Ishikawa (cell line): ENCODE data around the gene AKT1.

Experiments used
- CEBPB ChIP-seq: IDR thresholded peaks from 2 replicates; pipeline ENCODE4 v1.6.1; 2012
- CREB1 ChIP-seq: IDR thresholded peaks from 2 replicates; pipeline ENCODE4 v1.6.1; 2012; ENCODE audit warnings: low read depth
- EGR1 ChIP-seq: IDR thresholded peaks from 2 replicates; pipeline ENCODE4 v1.6.1; 2012
- EP300 ChIP-seq: IDR thresholded peaks from 2 replicates; pipeline ENCODE4 v1.6.1; 2012; ENCODE audit warnings: borderline replicate concordance
- FOXM1 ChIP-seq: IDR thresholded peaks from 2 replicates; pipeline ENCODE4 v1.6.1; 2012; ENCODE audit warnings: low read depth, borderline replicate concordance
- NFIC ChIP-seq: IDR thresholded peaks from 2 replicates; pipeline ENCODE4 v1.6.1; 2012
- RAD21 ChIP-seq: IDR thresholded peaks from 2 replicates; pipeline ENCODE4 v1.6.1; 2012; ENCODE audit warnings: low read depth
- TAF1 ChIP-seq: IDR thresholded peaks from 2 replicates; pipeline ENCODE4 v1.6.1; 2012; ENCODE audit warnings: low read depth, mild to moderate bottlenecking
- TCF12 ChIP-seq: IDR thresholded peaks from 2 replicates; pipeline ENCODE4 v1.6.1; 2012; ENCODE audit warnings: low read depth
- TEAD4 ChIP-seq: IDR thresholded peaks from 2 replicates; pipeline ENCODE4 v1.6.1; 2012
- YY1 ChIP-seq: IDR thresholded peaks from 2 replicates; pipeline ENCODE4 v1.6.1; 2012; ENCODE audit warnings: low read depth
- ZBTB7A ChIP-seq: IDR thresholded peaks from 2 replicates; pipeline ENCODE4 v1.6.1; 2012; ENCODE audit warnings: low read depth
- TF ChIP-seq, protein P1 (sequence below): IDR thresholded peaks from 2 replicates; pipeline ENCODE4 v1.6.1; 2012
- TF ChIP-seq, protein P2 (sequence below): IDR thresholded peaks from 2 replicates; pipeline ENCODE4 v1.6.1; 2012
- TF ChIP-seq, protein P3 (sequence below): IDR thresholded peaks from 2 replicates; pipeline ENCODE4 v1.6.1; 2012; ENCODE audit warnings: low read depth, mild to moderate bottlenecking

The AKT1 gene

DNA sequence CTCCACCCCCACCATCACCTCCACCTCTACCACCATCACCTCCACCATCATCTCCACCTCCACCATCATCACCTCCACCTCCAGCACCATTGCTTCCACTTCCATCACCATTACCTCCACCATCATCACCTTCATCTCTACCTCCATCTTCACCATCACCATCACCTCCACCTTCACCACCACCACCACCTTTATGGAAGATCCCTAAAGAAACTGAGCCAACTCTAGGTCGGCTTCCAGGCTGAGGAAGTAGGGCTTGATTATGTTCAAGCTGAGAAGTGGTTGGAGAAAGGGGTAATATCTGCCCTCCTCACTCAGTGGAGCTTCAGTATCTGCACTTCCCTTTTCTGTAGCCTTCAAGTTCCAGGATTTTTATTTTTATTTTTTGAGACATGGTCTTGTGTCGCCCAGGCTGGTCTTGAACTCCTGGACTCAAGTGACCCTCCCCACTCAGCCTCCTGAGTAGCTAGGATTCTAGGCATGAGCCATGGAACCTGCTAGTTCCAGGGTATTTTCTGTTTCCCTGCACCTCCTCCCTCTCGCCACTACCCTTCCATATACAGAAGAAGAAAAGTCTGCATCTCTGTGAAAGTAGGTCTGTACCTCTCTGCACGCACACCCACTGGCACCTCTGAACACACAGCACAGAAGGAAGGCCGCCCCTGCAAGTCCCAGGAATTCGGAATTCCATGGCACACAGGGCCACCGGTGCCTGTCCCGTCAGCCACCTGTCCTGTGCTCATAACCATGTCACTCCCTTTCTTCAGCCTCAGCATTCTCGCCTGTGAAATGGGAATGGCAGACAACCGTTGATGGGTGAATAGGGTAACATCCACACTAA lies 11.3 kb upstream of the AKT1 start:
- TF ChIP-seq EGR1: no peak

DNA sequence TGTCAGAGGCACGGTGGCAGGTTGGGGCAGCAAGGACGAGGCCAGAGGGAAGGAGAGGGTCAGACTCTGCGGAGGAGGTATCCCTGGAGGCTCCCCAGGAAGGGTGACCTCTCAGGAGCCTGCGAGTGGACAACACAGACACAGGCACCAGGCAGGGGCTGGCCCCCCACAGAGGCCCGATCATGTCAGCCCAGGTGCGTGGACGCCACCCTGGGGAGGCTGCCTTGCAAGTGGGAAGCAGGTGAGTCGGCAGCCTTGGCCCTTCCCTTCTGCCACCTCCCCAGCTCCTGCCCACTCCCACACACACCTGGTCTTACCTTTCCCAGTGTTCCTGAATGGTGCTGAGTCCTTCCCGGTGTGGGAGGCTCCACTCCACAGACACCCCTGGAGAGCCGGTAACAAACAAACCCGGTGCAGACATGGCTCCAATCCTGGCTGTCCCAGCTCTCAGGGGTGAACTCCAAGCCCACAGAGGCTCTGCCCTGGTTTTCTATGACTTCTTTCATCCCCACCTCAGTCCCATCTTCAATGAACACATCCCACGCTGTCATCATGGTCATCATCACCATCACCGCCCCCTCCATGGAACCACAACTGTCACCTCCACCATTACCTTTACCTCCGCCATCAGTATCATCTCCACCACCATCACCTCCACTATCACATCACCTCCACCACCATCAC lies 10.5 kb upstream of the AKT1 start:
- TF ChIP-seq, protein P1, sequence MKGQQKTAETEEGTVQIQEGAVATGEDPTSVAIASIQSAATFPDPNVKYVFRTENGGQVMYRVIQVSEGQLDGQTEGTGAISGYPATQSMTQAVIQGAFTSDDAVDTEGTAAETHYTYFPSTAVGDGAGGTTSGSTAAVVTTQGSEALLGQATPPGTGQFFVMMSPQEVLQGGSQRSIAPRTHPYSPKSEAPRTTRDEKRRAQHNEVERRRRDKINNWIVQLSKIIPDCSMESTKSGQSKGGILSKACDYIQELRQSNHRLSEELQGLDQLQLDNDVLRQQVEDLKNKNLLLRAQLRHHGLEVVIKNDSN: no peak
- TF ChIP-seq ZBTB7A: no peak
- TF ChIP-seq CREB1: no peak
- no peak for TF ChIP-seq EP300
- no peak for TF ChIP-seq TAF1
- TF ChIP-seq, protein P2, sequence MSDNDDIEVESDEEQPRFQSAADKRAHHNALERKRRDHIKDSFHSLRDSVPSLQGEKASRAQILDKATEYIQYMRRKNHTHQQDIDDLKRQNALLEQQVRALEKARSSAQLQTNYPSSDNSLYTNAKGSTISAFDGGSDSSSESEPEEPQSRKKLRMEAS: no peak
- no peak for TF ChIP-seq TCF12
- no peak for TF ChIP-seq RAD21
- no peak for TF ChIP-seq NFIC
- no peak for TF ChIP-seq TEAD4
- no peak for TF ChIP-seq CEBPB

DNA sequence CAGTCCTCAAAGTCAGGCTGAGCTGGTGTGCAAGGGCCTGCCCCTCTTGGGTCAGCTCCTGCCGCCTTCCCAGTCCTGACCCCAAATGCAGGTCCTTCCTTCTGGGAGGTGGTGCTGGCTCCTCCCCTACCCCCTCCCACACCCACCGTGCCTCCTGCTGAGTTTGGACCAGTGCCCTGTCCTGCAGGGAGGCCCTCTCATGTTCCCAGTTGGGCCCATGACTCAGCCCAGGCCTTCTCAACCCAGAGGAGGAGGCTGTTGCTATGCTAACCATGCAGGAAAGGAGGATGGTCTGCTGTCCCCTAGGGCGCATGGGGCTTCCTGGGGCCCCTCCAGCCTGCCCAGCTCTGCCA lies 9.8 kb upstream of the AKT1 start:
- TF ChIP-seq CEBPB: no peak
- TF ChIP-seq RAD21: no peak
- TF ChIP-seq, protein P1: peak; percentile 30; the same call in 1 of the 2 replicates
- peak; percentile 97 for TF ChIP-seq NFIC
- TF ChIP-seq EGR1: peak; percentile 62
- no peak for TF ChIP-seq TAF1
- peak; percentile 86 for TF ChIP-seq TCF12
- no peak for TF ChIP-seq FOXM1
- peak; percentile 76; the same call in 1 of the 2 replicates for TF ChIP-seq EP300
- TF ChIP-seq YY1: no peak
- TF ChIP-seq, protein P2: no peak
- TF ChIP-seq, protein P3, sequence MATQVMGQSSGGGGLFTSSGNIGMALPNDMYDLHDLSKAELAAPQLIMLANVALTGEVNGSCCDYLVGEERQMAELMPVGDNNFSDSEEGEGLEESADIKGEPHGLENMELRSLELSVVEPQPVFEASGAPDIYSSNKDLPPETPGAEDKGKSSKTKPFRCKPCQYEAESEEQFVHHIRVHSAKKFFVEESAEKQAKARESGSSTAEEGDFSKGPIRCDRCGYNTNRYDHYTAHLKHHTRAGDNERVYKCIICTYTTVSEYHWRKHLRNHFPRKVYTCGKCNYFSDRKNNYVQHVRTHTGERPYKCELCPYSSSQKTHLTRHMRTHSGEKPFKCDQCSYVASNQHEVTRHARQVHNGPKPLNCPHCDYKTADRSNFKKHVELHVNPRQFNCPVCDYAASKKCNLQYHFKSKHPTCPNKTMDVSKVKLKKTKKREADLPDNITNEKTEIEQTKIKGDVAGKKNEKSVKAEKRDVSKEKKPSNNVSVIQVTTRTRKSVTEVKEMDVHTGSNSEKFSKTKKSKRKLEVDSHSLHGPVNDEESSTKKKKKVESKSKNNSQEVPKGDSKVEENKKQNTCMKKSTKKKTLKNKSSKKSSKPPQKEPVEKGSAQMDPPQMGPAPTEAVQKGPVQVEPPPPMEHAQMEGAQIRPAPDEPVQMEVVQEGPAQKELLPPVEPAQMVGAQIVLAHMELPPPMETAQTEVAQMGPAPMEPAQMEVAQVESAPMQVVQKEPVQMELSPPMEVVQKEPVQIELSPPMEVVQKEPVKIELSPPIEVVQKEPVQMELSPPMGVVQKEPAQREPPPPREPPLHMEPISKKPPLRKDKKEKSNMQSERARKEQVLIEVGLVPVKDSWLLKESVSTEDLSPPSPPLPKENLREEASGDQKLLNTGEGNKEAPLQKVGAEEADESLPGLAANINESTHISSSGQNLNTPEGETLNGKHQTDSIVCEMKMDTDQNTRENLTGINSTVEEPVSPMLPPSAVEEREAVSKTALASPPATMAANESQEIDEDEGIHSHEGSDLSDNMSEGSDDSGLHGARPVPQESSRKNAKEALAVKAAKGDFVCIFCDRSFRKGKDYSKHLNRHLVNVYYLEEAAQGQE: no peak
- no peak for TF ChIP-seq CREB1
- no peak; the same call in 1 of the 2 replicates for TF ChIP-seq ZBTB7A
- peak; percentile 45; the same call in 1 of the 2 replicates for TF ChIP-seq TEAD4

DNA sequence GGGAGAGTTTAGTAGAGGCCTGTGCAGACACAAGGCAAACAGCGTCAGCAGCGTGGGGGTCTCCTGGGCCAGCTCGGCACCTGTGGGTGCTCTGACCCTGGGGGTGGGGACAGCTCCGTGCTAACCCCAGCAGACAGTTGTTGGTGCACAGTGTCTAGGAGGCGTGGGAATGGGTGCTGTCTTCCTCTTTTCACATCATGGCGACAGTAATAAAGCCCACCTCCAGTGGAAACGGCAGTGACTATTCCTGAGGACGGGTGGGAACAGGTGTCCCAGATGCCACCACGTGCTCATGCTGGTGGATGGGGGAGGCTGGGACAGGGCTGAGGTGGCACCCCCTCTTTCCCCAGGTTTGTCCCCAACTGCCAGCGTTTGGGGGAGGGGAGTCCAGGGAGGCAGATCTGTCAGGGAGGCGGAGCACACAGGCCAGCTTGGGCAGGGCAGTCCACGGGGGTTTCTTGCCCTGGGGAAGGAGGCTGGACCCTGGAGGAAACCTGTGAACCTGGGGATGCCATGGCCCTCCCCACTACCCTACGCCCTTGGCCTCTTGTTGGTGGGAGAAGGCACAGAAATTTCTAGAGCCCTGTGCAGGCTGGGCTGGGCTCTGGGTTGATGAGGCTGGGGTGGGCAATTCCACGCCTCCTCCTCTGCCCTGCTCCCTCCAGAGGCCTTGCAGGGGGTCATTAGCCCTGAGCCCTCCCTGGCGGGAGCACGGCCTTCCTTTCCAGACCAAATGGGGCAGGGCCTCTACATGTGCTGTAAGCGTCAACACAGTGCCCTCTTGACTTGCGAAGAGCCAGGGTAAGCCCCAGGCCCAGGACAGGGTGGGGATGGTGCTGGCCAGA lies 9.2 kb upstream of the AKT1 start:
- TF ChIP-seq ZBTB7A (no peak), CREB1 (no peak)

DNA sequence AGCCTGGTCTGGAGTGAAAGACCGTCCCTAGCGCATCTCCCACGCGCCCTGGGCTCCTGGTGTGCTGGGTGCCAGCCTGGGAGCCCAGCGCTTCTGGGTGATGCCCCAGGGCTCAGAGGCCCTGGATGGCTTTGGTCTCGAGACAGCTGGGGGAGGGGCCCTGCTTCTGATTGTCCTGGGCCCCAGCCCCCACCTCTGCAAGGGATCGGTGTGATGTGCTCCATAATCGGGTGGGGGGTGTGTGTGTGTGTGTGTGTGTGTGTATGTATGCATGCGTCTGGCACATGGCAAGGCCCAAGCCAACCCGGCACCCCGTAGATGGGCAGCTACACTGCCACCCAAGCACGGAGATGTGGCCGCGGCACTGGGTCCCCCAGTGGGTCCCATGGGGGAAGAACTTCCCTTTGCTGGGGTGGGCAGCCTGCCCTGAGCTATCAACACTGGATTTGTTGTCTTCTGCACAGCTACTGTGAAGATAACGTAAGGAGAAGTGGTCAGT lies 8.4 kb upstream of the AKT1 start:
- TF ChIP-seq YY1 (no peak), EP300 (no peak), CREB1 (no peak), CEBPB (no peak), TEAD4 (no peak), FOXM1 (no peak), TCF12 (no peak), RAD21 (no peak), TAF1 (no peak), NFIC (no peak), ZBTB7A (no peak), EGR1 (no peak)
- TF ChIP-seq, protein P1: no peak
- TF ChIP-seq, protein P2: no peak
- TF ChIP-seq, protein P3: no peak
